Measurements from ENCODE around the gene XK.

XK gene

GRCh38 chrX:37679888-37680287 is 5.7 kb upstream of the XK start:
- no peak for DNase-seq

GRCh38 chrX:37684426-37684825 is 1.2 kb upstream of the XK start:
- DNase-seq: no peak

- no peak for DNase-seq
Observed at GRCh38 chrX:37684973-37685372, 618 bp upstream of the XK start.

- DNase-seq: no peak
Observed at GRCh38 chrX:37686369-37686995, 891 bp downstream of the XK start.

GRCh38 chrX:37686996-37687395 is 1.4 kb downstream of the XK start:
- DNase-seq: no peak

- no peak for DNase-seq
Observed at GRCh38 chrX:37690119-37690518, 4.5 kb downstream of the XK start.

- DNase-seq: no peak
Observed at GRCh38 chrX:37692918-37693317, 7.3 kb downstream of the XK start.

- no peak for DNase-seq
Observed at GRCh38 chrX:37697169-37697760, 11.7 kb downstream of the XK start.

- no peak for DNase-seq
Observed at GRCh38 chrX:37701588-37701987, 16.0 kb downstream of the XK start.

- no peak for DNase-seq
Observed at GRCh38 chrX:37711991-37712390, 26.4 kb downstream of the XK start.

GRCh38 chrX:37712458-37712857 is 26.9 kb downstream of the XK start:
- DNase-seq: no peak

- no peak for DNase-seq
Observed at GRCh38 chrX:37714479-37714878, 28.9 kb downstream of the XK start.

GRCh38 chrX:37716602-37717001 is 31.0 kb downstream of the XK start:
- no peak for DNase-seq

GRCh38 chrX:37717708-37718107 is 32.1 kb downstream of the XK start:
- no peak for DNase-seq

- no peak for DNase-seq
Observed at GRCh38 chrX:37722595-37722994, 37.0 kb downstream of the XK start.

GRCh38 chrX:37726346-37726745 is 40.8 kb downstream of the XK start:
- no peak for DNase-seq

GRCh38 chrX:37745354-37745753 is 59.8 kb downstream of the XK start:
- peak; percentile 58 to 73 for DNase-seq

GRCh38 chrX:37745835-37746217 is 60.2 kb downstream of the XK start:
- DNase-seq: no peak

- no peak for DNase-seq
Observed at GRCh38 chrX:37746218-37746941, 60.8 kb downstream of the XK start.

- DNase-seq: no peak
Observed at GRCh38 chrX:37746951-37747350, 61.4 kb downstream of the XK start.

- no peak for DNase-seq
Observed at GRCh38 chrX:37752281-37752680, 66.7 kb downstream of the XK start.

GRCh38 chrX:37752936-37753335 is 67.3 kb downstream of the XK start:
- no peak for DNase-seq

GRCh38 chrX:37753384-37753783 is 67.8 kb downstream of the XK start:
- DNase-seq: no peak

- DNase-seq: no peak
Observed at GRCh38 chrX:37754516-37754915, 68.9 kb downstream of the XK start.

GRCh38 chrX:37755025-37755424 is 69.4 kb downstream of the XK start:
- DNase-seq: no peak

Measured in stimulated activated CD4-positive, alpha-beta T cell treated with anti-CD3 and anti-CD28 coated beads, Interleukin-2, amount 100 ng/mL, for 48 hours (primary cell).